ENCODE results near the gene ABTB2. TPM values are rescaled to one million over a fixed set of nuclear protein-coding genes. Genes with fewer than 3 reads are reported as not detected.

The ABTB2 gene
- polyA plus RNA-seq, 1 of the 3 experiments (the other 2 are of a cell fraction): 7.8 TPM

DNA sequence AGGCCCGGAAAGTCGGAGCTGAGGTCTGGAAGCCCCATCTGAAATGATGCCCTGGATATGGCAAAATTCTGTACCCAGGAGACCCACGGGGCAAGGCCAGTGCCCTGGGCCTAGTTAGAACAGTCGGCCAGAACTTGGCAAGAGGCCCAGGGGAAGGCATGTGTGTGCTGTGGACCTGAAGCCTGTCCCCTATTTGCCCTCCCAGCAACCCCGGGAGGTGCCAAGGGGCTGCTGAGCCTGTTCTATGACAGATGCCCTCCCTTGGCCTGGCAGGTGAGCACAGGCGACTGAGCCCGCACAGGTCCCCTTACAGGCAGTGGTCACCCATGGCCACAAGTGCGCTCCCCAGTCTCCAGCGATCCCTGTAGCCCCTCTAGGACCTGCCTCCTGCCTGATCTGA lies 200.6 kb downstream of the ABTB2 start:
- Histone ChIP-seq H3K9me3 (no peaks in the 10 kb centered on the region), H4K20me1 (ENCODE audit: insufficient read depth) (no peaks in the 10 kb centered on the region), H2AFZ (ENCODE audit: low read depth) (no peak overlapping the region), H3K27me3 (ENCODE audit: insufficient read depth) (no peaks in the 10 kb centered on the region), H3K4me1 (ENCODE audit: control insufficient read depth in 1 of 2, insufficient read depth in 2 of 2, low read depth in 1 of 2, low read length in 1 of 2) (peaks cover 0 to 46% of the 10 kb centered on the region in 2 experiments; a peak in 1 of 4 replicates), H3F3A (replicated peaks; ENCODE audit: insufficient read depth) (no peaks in the 10 kb centered on the region), H3K36me3 (replicated peaks in 1 of 2; ENCODE audit: control insufficient read depth in 1 of 2, insufficient read depth in 2 of 2, low read length in 1 of 2) (peaks cover 0 to 37% of the 10 kb centered on the region in 2 experiments), H3K9ac (no peak overlapping the region), H3K27ac (ENCODE audit: low read depth in 2 of 2, low read length in 1 of 2) (peak overlapping the region in 1 of 2 experiments; percentile 64; a peak in 1 of 4 replicates), H3K9me2 (no peaks in the 10 kb centered on the region), H3K4me3 (ENCODE audit: low read depth in 2 of 2, low read length in 1 of 2) (no peak overlapping the region), H3K79me2 (ENCODE audit: insufficient read depth) (no peaks in the 10 kb centered on the region), H3K4me2 (no peak overlapping the region)
- ChIA-PET CTCF (interaction anchor here (1.0 to 9.4 kb wide), 5 partner anchors 7 to 335 kb away, joined by 3 to 51 read pairs (median 3); partner anchors contain the start of gene ABTB2), POLR2A (interaction anchor here (0.6 kb wide), 1 partner anchor 303 kb away, joined by 8 read pairs; no protein-coding TSS in a partner anchor)
- WGBS (ENCODE audit: low lambda C conversion rate): 82% methylated on average over 6 of the region's 9 CpGs
- peak; percentile 56 for DNase-seq
- 0 out of 4 replicates have a peak, but pooled peaks of 1 of the 2 experiments have one; percentile 19 for TF ChIP-seq EP300 (IDR thresholded peaks at IDR 0.05; ENCODE audit: borderline replicate concordance in 1 of 2, low read depth in 1 of 2, low read length in 1 of 2)
- no peak for TF ChIP-seq FOSL2 (IDR thresholded peaks at IDR 0.05; ENCODE audit: borderline replicate concordance, low read depth)

- no peaks in the 10 kb centered on the region for H3K9me2 ChIP-seq
- H3K4me2 ChIP-seq: no peak overlapping the region
- no peak overlapping the region for H2AFZ ChIP-seq (ENCODE audit: low read depth)
- TF ChIP-seq YY1 (IDR thresholded peaks at IDR 0.05; ENCODE audit: low read depth) (no peak), FOXM1 (IDR thresholded peaks at IDR 0.05; ENCODE audit: low read depth) (no peak), NFIC (IDR thresholded peaks at IDR 0.05; ENCODE audit: borderline replicate concordance) (no peak), TEAD4 (IDR thresholded peaks at IDR 0.05; ENCODE audit: borderline replicate concordance, insufficient read depth) (no peak), TAF1 (IDR thresholded peaks at IDR 0.05; ENCODE audit: borderline replicate concordance, low read depth, low read length) (no peak), FOSL2 (IDR thresholded peaks at IDR 0.05; ENCODE audit: borderline replicate concordance, low read depth) (no peak), RCOR1 (IDR thresholded peaks at IDR 0.05; ENCODE audit: low read length) (no peak), RAD21 (IDR thresholded peaks at IDR 0.05; ENCODE audit: low read length) (no peak)
- TF ChIP-seq, protein P1, sequence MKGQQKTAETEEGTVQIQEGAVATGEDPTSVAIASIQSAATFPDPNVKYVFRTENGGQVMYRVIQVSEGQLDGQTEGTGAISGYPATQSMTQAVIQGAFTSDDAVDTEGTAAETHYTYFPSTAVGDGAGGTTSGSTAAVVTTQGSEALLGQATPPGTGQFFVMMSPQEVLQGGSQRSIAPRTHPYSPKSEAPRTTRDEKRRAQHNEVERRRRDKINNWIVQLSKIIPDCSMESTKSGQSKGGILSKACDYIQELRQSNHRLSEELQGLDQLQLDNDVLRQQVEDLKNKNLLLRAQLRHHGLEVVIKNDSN (IDR thresholded peaks at IDR 0.05; ENCODE audit: borderline replicate concordance, low read depth): no peak
- TF ChIP-seq, protein P2, sequence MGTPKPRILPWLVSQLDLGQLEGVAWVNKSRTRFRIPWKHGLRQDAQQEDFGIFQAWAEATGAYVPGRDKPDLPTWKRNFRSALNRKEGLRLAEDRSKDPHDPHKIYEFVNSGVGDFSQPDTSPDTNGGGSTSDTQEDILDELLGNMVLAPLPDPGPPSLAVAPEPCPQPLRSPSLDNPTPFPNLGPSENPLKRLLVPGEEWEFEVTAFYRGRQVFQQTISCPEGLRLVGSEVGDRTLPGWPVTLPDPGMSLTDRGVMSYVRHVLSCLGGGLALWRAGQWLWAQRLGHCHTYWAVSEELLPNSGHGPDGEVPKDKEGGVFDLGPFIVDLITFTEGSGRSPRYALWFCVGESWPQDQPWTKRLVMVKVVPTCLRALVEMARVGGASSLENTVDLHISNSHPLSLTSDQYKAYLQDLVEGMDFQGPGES (IDR thresholded peaks at IDR 0.05; ENCODE audit: low read depth, low read length): no peak
- no peaks in the 10 kb centered on the region for H3K9me3 ChIP-seq
- no peaks in the 10 kb centered on the region for H3K79me2 ChIP-seq (ENCODE audit: insufficient read depth)
- no CpG with 5 or more reads among the region's 2 CpGs for WGBS (ENCODE audit: low lambda C conversion rate)
- H3K4me1 ChIP-seq (ENCODE audit: control insufficient read depth in 1 of 2, insufficient read depth in 2 of 2, low read depth in 1 of 2, low read length in 1 of 2): peaks cover 0 to 46% of the 10 kb centered on the region in 2 experiments; a peak in 2 of 4 replicates
- H3K27ac ChIP-seq (ENCODE audit: low read depth in 2 of 2, low read length in 1 of 2): no peak overlapping the region; a peak in 1 of 4 replicates
- DNase-seq: no peak
- peaks cover 0 to 44% of the 10 kb centered on the region in 2 experiments for H3K36me3 ChIP-seq (replicated peaks in 1 of 2; ENCODE audit: control insufficient read depth in 1 of 2, insufficient read depth in 2 of 2, low read length in 1 of 2)
- H3F3A ChIP-seq (replicated peaks; ENCODE audit: insufficient read depth): no peaks in the 10 kb centered on the region
- no peaks in the 10 kb centered on the region for H3K27me3 ChIP-seq (ENCODE audit: insufficient read depth)
- no peak overlapping the region for H3K9ac ChIP-seq
- H3K4me3 ChIP-seq (ENCODE audit: low read depth in 2 of 2, low read length in 1 of 2): no peak overlapping the region
- ChIA-PET POLR2A (no interaction called here), CTCF (interaction anchor here (0.7 to 9.4 kb wide), 3 partner anchors 18 to 337 kb away, joined by 3 to 51 read pairs (median 4); partner anchors contain the start of gene ABTB2)
- no peaks in the 10 kb centered on the region for H4K20me1 ChIP-seq (ENCODE audit: insufficient read depth)
These were observed 202.1 kb downstream of the ABTB2 start for GRCh38 chr11:34155757-34156062.

All from SK-N-SH (cell line).